Testis (tissue), 3 donors: ENCODE results near the gene PTPRC. TPM values are rescaled to one million over a fixed set of nuclear protein-coding genes. Genes with fewer than 3 reads are reported as not detected.

Experiments
- DNase-seq: peaks from one replicate; pipeline ENCODE4 v3.0.0-alpha.2; 2019
- H3K27ac ChIP-seq, 2 donors: fragments of 200-600 bp; sonication (generic); one replicate each; pipeline ENCODE4 v1.5.1; 2019
- H3K27me3 ChIP-seq: fragments of 200-600 bp; sonication (generic); one replicate; pipeline ENCODE4 v1.5.1; 2019
- H3K36me3 ChIP-seq: fragments of 200-600 bp; sonication (generic); one replicate; pipeline ENCODE4 v1.5.1; 2017; ENCODE audit warnings: low read depth; ENCODE audit errors: missing control alignments
- H3K4me1 ChIP-seq: fragments of 200-600 bp; sonication (generic); one replicate; pipeline ENCODE4 v1.5.1; 2019
- H3K4me3 ChIP-seq, 2 donors: fragments of 200-600 bp; sonication (generic); one replicate each; pipeline ENCODE4 v1.5.1; 2017 to 2019
- H3K9me3 ChIP-seq: fragments of 200-600 bp; sonication (generic); one replicate; pipeline ENCODE4 v1.5.1; 2017
- CTCF ChIP-seq, 3 experiments: fragments of 450-650 bp in 2 of 3; fragments of 200-600 bp in 1 of 3; sonication (generic) in 1 of 3; IDR thresholded peaks; one replicate each; pipeline ENCODE4 v1.5.1; 2016 to 2019; ENCODE audit warnings: antibody characterized with exemption in 3 of 3, mild to moderate bottlenecking in 2 of 3, moderate library complexity in 1 of 3
- POLR2A ChIP-seq: fragments of 450-650 bp; IDR thresholded peaks from one replicate; pipeline ENCODE4 v1.6.1; 2017; ENCODE audit warnings: antibody characterized with exemption, mild to moderate bottlenecking, moderate library complexity
- WGBS, 2 donors: methylation state at CpG; one replicate each; pipeline ENCODE4 v1.1.5; 2018; 5-methylcytosine and 5-hydroxymethylcytosine counted together
- intact Hi-C: fragments of 100-400 bp; cut with DNase I; formaldehyde crosslinking; loops from one replicate; pipeline ENCODE4 v1.15.1; 2023; ENCODE audit warnings: low total_unique reads
- polyA plus RNA-seq: library from polyadenylated mRNA; stranded (reverse); fragments of 350-450 nt; fragmentation: Illumina TruSeq; extraction: RNeasy Lipid Tissue Mini Kit (QIAGEN cat#74804); gene quantifications from one replicate; pipeline ENCODE4 v1.2.3, GENCODE V29; 2014; ENCODE audit warnings: low read depth, low replicate concordance; ENCODE audit not compliant: insufficient read depth
- total RNA-seq, 2 donors: library from RNA; depleted of rRNA; stranded (reverse); fragments of >200 nt; gene quantifications; one replicate each; pipeline ENCODE4 v1.2.3, GENCODE V29; 2016

PTPRC gene
- total and polyA plus RNA-seq, 3 donors from 2014 or later = 5.1 to 10.8 (median 9.7) TPM

- no peak overlapping the region for H3K4me3 ChIP-seq
- H3K4me1 ChIP-seq = no peaks in the 10 kb centered on the region
- H3K27me3 ChIP-seq = no peaks in the 10 kb centered on the region
- intact Hi-C loops = no loop called here
- TF ChIP-seq CTCF (IDR thresholded peaks at IDR 0.05) (no peak), POLR2A (no peak)
- DNase-seq = no peak
- no peaks in the 10 kb centered on the region for H3K9me3 ChIP-seq
- no peaks in the 10 kb centered on the region for H3K36me3 ChIP-seq
- H3K27ac ChIP-seq = no peak overlapping the region
- WGBS, 2 donors = 56 to 65% methylated on average over 1 of the region's 1 CpG
These were observed 33.9 kb upstream of the PTPRC start for GRCh38 chr1:198604975-198605374.

- TF ChIP-seq CTCF (IDR thresholded peaks at IDR 0.05) (no peak), POLR2A (no peak)
- DNase-seq = no peak
- Histone ChIP-seq H3K4me1 (no peaks in the 10 kb centered on the region), H3K27ac (no peak overlapping the region), H3K36me3 (no peaks in the 10 kb centered on the region), H3K27me3 (no peaks in the 10 kb centered on the region), H3K4me3 (no peak overlapping the region), H3K9me3 (no peaks in the 10 kb centered on the region)
- intact Hi-C loops = no loop called here
- WGBS, 2 donors = 73 to 77% methylated on average over 4 of the region's 4 CpGs
These were observed 33.4 kb upstream of the PTPRC start for GRCh38 chr1:198605406-198605805.

- no peak for TF ChIP-seq CTCF (IDR thresholded peaks at IDR 0.05)
- TF ChIP-seq POLR2A = no peak
- Histone ChIP-seq H3K4me1 (no peaks in the 10 kb centered on the region), H3K27ac (no peak overlapping the region), H3K4me3 (no peak overlapping the region), H3K9me3 (no peaks in the 10 kb centered on the region), H3K27me3 (no peaks in the 10 kb centered on the region), H3K36me3 (no peaks in the 10 kb centered on the region)
- 77 to 80% methylated on average over 3 of the region's 3 CpGs for WGBS, 2 donors
- DNase-seq = no peak
- intact Hi-C loops = no loop called here
These were observed 32.8 kb upstream of the PTPRC start for GRCh38 chr1:198606020-198606438.

- intact Hi-C loops = no loop called here
- H3K36me3 ChIP-seq = no peaks in the 10 kb centered on the region
- H3K9me3 ChIP-seq = no peaks in the 10 kb centered on the region
- 86 to 89% methylated on average over 2 of the region's 2 CpGs for WGBS, 2 donors
- no peak overlapping the region for H3K27ac ChIP-seq
- H3K27me3 ChIP-seq = no peaks in the 10 kb centered on the region
- no peaks in the 10 kb centered on the region for H3K4me1 ChIP-seq
- H3K4me3 ChIP-seq = no peak overlapping the region
- DNase-seq = no peak
- no peak for TF ChIP-seq POLR2A
- TF ChIP-seq CTCF (IDR thresholded peaks at IDR 0.05) = no peak
These were observed 31.1 kb upstream of the PTPRC start for GRCh38 chr1:198607714-198608113.

GRCh38 chr1:198610362-198610761, 28.5 kb upstream of the PTPRC start:
- Histone ChIP-seq H3K4me1 (no peaks in the 10 kb centered on the region), H3K9me3 (no peaks in the 10 kb centered on the region), H3K4me3 (no peak overlapping the region), H3K36me3 (no peaks in the 10 kb centered on the region), H3K27me3 (no peaks in the 10 kb centered on the region), H3K27ac (no peak overlapping the region)
- intact Hi-C loops = no loop called here
- DNase-seq = no peak
- 71 to 79% methylated on average over 1 of the region's 1 CpG for WGBS, 2 donors
- TF ChIP-seq CTCF (IDR thresholded peaks at IDR 0.05) (no peak), POLR2A (no peak)
